K562 (cell line): ENCODE data around the gene SNCB. TPM values are rescaled to one million over a fixed set of nuclear protein-coding genes. Genes with fewer than 3 reads are reported as not detected.

ENCODE experiments used
- ARID2 ChIP-seq: fragments of 450-650 bp; IDR thresholded peaks from 2 replicates; pipeline ENCODE4 v1.6.1; 2017; ENCODE audit warnings: antibody characterized with exemption, mild to moderate bottlenecking
- ARID3B ChIP-seq: fragments of 250-450 bp; sonication (Bioruptor Pico); IDR thresholded peaks from 2 replicates; pipeline ENCODE4 v1.4.0; 2020; ENCODE audit warnings: borderline replicate concordance
- BHLHE40 ChIP-seq: IDR thresholded peaks from 2 replicates; pipeline ENCODE4 v1.6.1; 2011; ENCODE audit warnings: low read length, improper control_type of control experiment
- DPF2 ChIP-seq: fragments of 450-650 bp; IDR thresholded peaks from 2 replicates; pipeline ENCODE4 v1.6.1; 2016
- EHMT2 ChIP-seq: fragments of 450-650 bp; IDR thresholded peaks from 2 replicates; pipeline ENCODE4 v1.6.1; 2018; ENCODE audit warnings: antibody characterized with exemption
- KAT7 ChIP-seq: sonication (generic); formaldehyde crosslinking; IDR thresholded peaks from 2 replicates; pipeline ENCODE4 v1.8.0; 2022; ENCODE audit warnings: missing genetic modification reagents, mild to moderate bottlenecking, borderline replicate concordance
- MTA3 ChIP-seq: fragments of 450-650 bp; formaldehyde crosslinking; IDR thresholded peaks from 2 replicates; pipeline ENCODE4 v1.6.1; 2017; ENCODE audit warnings: mild to moderate bottlenecking, borderline replicate concordance
- NCOA2 ChIP-seq, 2 experiments: fragments of 450-650 bp; IDR thresholded peaks; 2 replicates each; pipeline ENCODE4 v1.6.1; 2018; ENCODE audit warnings: mild to moderate bottlenecking in 2 of 2, moderate library complexity in 1 of 2; ENCODE audit not compliant: partially characterized antibody in 2 of 2
- NCOA6 ChIP-seq: fragments of 450-650 bp; IDR thresholded peaks from 2 replicates; pipeline ENCODE4 v1.6.1; 2017; ENCODE audit warnings: mild to moderate bottlenecking
- NR2C1 ChIP-seq, 2 experiments: fragments of 450-650 bp; IDR thresholded peaks; 2 replicates each; pipeline ENCODE4 v1.6.1; 2017; ENCODE audit warnings: mild to moderate bottlenecking in 2 of 2, antibody characterized with exemption in 1 of 2, inconsistent platforms in 1 of 2, missing compliant biosample characterization in 1 of 2, missing genetic modification characterization in 1 of 2
- PURB ChIP-seq: sonication (generic); formaldehyde crosslinking; IDR thresholded peaks from 2 replicates; pipeline ENCODE4 v1.9.0; 2021; ENCODE audit warnings: low read depth, mild to moderate bottlenecking, missing genetic modification reagents
- SETDB1 ChIP-seq: IDR thresholded peaks from one replicate; pipeline ENCODE4 v1.6.1; 2012; ENCODE audit warnings: low read length, control low read depth, inconsistent platforms
- SLC30A9 ChIP-seq: fragments of 250-450 bp; sonication (Bioruptor Pico); IDR thresholded peaks from 2 replicates; pipeline ENCODE4 v1.8.0; 2022; ENCODE audit warnings: mild to moderate bottlenecking, moderate library complexity
- SP1 ChIP-seq: sonication (generic); formaldehyde crosslinking; IDR thresholded peaks from 2 replicates; pipeline ENCODE4 v1.8.1; 2022; ENCODE audit warnings: mild to moderate bottlenecking, missing genetic modification reagents
- TCF3 ChIP-seq: sonication (generic); formaldehyde crosslinking; IDR thresholded peaks from 2 replicates; pipeline ENCODE4 v1.4.0; 2020; ENCODE audit warnings: mild to moderate bottlenecking, missing genetic modification reagents
- ZFX ChIP-seq: sonication (generic); formaldehyde crosslinking; IDR thresholded peaks from 2 replicates; pipeline ENCODE4 v1.8.0; 2022; ENCODE audit warnings: mild to moderate bottlenecking, missing genetic modification reagents, moderate library complexity
- ZNF23 ChIP-seq: fragments of 250-450 bp; sonication (Bioruptor Pico); IDR thresholded peaks from 2 replicates; pipeline ENCODE4 v1.4.0; 2020; ENCODE audit warnings: mild to moderate bottlenecking
- ZNF354B ChIP-seq: fragments of 250-450 bp; sonication (Bioruptor Pico); IDR thresholded peaks from 2 replicates; pipeline ENCODE4 v1.4.0; 2020
- ZNF668 ChIP-seq: fragments of 250-450 bp; sonication (Bioruptor Pico); IDR thresholded peaks from 2 replicates; pipeline ENCODE4 v1.8.0; 2022; ENCODE audit warnings: mild to moderate bottlenecking, inconsistent platforms
- polyA plus RNA-seq, 8 experiments: library from polyadenylated mRNA; depleted of rRNA in 4 of 8; stranded (reverse) in 5 of 8; unstranded in 3 of 8; fragments of >200 nt; fragmentation: Nextera tagmentation in 2 of 8; fragmentation: Illumina TruSeq in 1 of 8; extraction: Ambion mirVana in 2 of 8; extraction: Trizol in 1 of 8; gene quantifications; 2 replicates each; pipeline versions ENCODE4 v1.2.1 to v1.2.3, GENCODE V29; 2011 to 2014; ENCODE audit warnings: inconsistent platforms in 1 of 8, missing spikeins in 1 of 8
- total RNA-seq, 7 experiments: library from RNA; depleted of rRNA in 6 of 7; stranded (reverse); fragments of >200 nt in 6 of 7; fragmentation: Illumina TruSeq in 2 of 7; extraction: Trizol in 2 of 7; gene quantifications; 2 replicates each; pipeline versions ENCODE4 v1.2.1 to v1.2.3, GENCODE V29; 2011 to 2021; ENCODE audit warnings: low replicate concordance in 1 of 7
- TF ChIP-seq, protein P1 (sequence below): sonication (generic); formaldehyde crosslinking; IDR thresholded peaks from 2 replicates; pipeline ENCODE4 v1.8.1; 2023; ENCODE audit warnings: mild to moderate bottlenecking, missing genetic modification reagents
- TF ChIP-seq, protein P2 (sequence below): fragments of 250-450 bp; sonication (Bioruptor Pico); IDR thresholded peaks from 2 replicates; pipeline ENCODE4 v1.9.0; 2021; ENCODE audit warnings: mild to moderate bottlenecking, inconsistent platforms
- TF ChIP-seq, protein P3 (sequence below): fragments of 250-450 bp; sonication (Bioruptor Pico); IDR thresholded peaks from 2 replicates; pipeline ENCODE4 v1.5.0; 2020; ENCODE audit warnings: mild to moderate bottlenecking

The SNCB gene
- total and polyA plus RNA-seq, 9 of the 15 experiments (the other 6 are each of a cell fraction or from before 2014, with no cell fraction given): not detected

GRCh38 chr5:176660860-176661641 lies 30.7 kb upstream of the SNCB start (continued):
- TF ChIP-seq NR2C1 (IDR thresholded peaks at IDR 0.05): no peak
- TF ChIP-seq NR2C1 (tag; IDR thresholded peaks at IDR 0.05): no peak
- no peak for TF ChIP-seq ZNF23 (CRISPR knock-in tag)
- TF ChIP-seq ZFX (CRISPR knock-in tag): no peak
- TF ChIP-seq PURB: no peak
- TF ChIP-seq, protein P1, sequence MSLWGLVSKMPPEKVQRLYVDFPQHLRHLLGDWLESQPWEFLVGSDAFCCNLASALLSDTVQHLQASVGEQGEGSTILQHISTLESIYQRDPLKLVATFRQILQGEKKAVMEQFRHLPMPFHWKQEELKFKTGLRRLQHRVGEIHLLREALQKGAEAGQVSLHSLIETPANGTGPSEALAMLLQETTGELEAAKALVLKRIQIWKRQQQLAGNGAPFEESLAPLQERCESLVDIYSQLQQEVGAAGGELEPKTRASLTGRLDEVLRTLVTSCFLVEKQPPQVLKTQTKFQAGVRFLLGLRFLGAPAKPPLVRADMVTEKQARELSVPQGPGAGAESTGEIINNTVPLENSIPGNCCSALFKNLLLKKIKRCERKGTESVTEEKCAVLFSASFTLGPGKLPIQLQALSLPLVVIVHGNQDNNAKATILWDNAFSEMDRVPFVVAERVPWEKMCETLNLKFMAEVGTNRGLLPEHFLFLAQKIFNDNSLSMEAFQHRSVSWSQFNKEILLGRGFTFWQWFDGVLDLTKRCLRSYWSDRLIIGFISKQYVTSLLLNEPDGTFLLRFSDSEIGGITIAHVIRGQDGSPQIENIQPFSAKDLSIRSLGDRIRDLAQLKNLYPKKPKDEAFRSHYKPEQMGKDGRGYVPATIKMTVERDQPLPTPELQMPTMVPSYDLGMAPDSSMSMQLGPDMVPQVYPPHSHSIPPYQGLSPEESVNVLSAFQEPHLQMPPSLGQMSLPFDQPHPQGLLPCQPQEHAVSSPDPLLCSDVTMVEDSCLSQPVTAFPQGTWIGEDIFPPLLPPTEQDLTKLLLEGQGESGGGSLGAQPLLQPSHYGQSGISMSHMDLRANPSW: no peak
- TF ChIP-seq SLC30A9 (CRISPR knock-in tag): no peak
- no peak for TF ChIP-seq BHLHE40
- TF ChIP-seq TCF3: no peak
- no peak for TF ChIP-seq ARID3B
- TF ChIP-seq, protein P2, sequence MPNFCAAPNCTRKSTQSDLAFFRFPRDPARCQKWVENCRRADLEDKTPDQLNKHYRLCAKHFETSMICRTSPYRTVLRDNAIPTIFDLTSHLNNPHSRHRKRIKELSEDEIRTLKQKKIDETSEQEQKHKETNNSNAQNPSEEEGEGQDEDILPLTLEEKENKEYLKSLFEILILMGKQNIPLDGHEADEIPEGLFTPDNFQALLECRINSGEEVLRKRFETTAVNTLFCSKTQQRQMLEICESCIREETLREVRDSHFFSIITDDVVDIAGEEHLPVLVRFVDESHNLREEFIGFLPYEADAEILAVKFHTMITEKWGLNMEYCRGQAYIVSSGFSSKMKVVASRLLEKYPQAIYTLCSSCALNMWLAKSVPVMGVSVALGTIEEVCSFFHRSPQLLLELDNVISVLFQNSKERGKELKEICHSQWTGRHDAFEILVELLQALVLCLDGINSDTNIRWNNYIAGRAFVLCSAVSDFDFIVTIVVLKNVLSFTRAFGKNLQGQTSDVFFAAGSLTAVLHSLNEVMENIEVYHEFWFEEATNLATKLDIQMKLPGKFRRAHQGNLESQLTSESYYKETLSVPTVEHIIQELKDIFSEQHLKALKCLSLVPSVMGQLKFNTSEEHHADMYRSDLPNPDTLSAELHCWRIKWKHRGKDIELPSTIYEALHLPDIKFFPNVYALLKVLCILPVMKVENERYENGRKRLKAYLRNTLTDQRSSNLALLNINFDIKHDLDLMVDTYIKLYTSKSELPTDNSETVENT (CRISPR knock-in tag): no peak
- TF ChIP-seq MTA3: peak; percentile 27; the same call in 1 of the 2 replicates
- TF ChIP-seq SETDB1: no peak
- TF ChIP-seq EHMT2: no peak
- no peak for TF ChIP-seq ZNF354B (CRISPR knock-in tag)
- TF ChIP-seq NCOA6: no peak
- TF ChIP-seq DPF2: no peak
- no peak for TF ChIP-seq NCOA2 (IDR thresholded peaks at IDR 0.05; ENCODE audit: partially characterized antibody in 2 of 2)
- TF ChIP-seq ZNF668 (CRISPR knock-in tag): no peak
- TF ChIP-seq SP1 (CRISPR knock-in tag): no peak
- TF ChIP-seq KAT7 (CRISPR knock-in tag): no peak
- TF ChIP-seq, protein P3, sequence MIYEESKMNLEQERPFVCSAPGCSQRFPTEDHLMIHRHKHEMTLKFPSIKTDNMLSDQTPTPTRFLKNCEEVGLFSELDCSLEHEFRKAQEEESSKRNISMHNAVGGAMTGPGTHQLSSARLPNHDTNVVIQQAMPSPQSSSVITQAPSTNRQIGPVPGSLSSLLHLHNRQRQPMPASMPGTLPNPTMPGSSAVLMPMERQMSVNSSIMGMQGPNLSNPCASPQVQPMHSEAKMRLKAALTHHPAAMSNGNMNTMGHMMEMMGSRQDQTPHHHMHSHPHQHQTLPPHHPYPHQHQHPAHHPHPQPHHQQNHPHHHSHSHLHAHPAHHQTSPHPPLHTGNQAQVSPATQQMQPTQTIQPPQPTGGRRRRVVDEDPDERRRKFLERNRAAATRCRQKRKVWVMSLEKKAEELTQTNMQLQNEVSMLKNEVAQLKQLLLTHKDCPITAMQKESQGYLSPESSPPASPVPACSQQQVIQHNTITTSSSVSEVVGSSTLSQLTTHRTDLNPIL: no peak
- peak; percentile 66 for TF ChIP-seq ARID2
